T-cell (primary cell): Measurements from ENCODE around the gene WFDC2. TPM values are rescaled to one million over a fixed set of nuclear protein-coding genes. Genes with fewer than 3 reads are reported as not detected.

Experiments
- ATAC-seq, 4 experiments: fragments of 200-7000 bp in 3 of 4; fragments of 150-1000 bp in 1 of 4; cut with Tn5 transposase; replicated peaks in 1 of 4; 1 replicate in 3 of 4; 2 replicates in 1 of 4; pipeline ENCODE4 v1.10.0; 2021; ENCODE audit warnings: moderate library complexity in 3 of 4, mild to moderate bottlenecking in 2 of 4, moderate number of reproducible peaks in 1 of 4
- CTCF ChIA-PET, 2 donors: fragments of 300-600 bp; sonication (Branson Sonifier 250); formaldehyde crosslinking; loops; one replicate each; lab custom pipeline; 2022; ENCODE audit warnings: antibody characterized with exemption in 2 of 2; lab: Charles Lee
- POLR2A ChIA-PET, 2 donors: fragments of 300-600 bp; sonication (Branson Sonifier 250); formaldehyde crosslinking; loops; one replicate each; lab custom pipeline; 2022; ENCODE audit warnings: antibody characterized with exemption in 2 of 2; lab: Charles Lee
- DNase-seq, 35 experiments: peaks; one replicate each; pipeline versions ENCODE4 v3.0.0 to v3.0.0-alpha.2; 2013 to 2023
- H3K27ac ChIP-seq: one replicate; pipeline ENCODE4 v1.5.1; 2013; ENCODE audit warnings: low read length
- H3K27me3 ChIP-seq, 2 experiments: replicated peaks in 1 of 2; 1 replicate in 1 of 2; 2 replicates in 1 of 2; pipeline versions ENCODE4 v1.6.1 to v1.7.0; 2013; ENCODE audit warnings: low read length in 1 of 2, mixed read lengths in 1 of 2; ENCODE audit not compliant: control insufficient read depth in 2 of 2, insufficient read depth in 2 of 2; ENCODE audit errors: extremely low read depth in 1 of 2
- H3K36me3 ChIP-seq, 2 donors: 1 replicate in 1 of 2; 2 replicates in 1 of 2; pipeline versions ENCODE4 v1.6.1 to v1.7.0; 2013; ENCODE audit warnings: low read length in 1 of 2; ENCODE audit not compliant: control insufficient read depth in 2 of 2, insufficient read depth in 1 of 2; ENCODE audit errors: extremely low read depth in 1 of 2
- H3K4me1 ChIP-seq, 2 experiments: 1 replicate in 1 of 2; 2 replicates in 1 of 2; pipeline versions ENCODE4 v1.6.1 to v1.7.0; 2013; ENCODE audit warnings: low read length in 2 of 2, mixed read lengths in 1 of 2; ENCODE audit not compliant: insufficient read depth in 2 of 2, control insufficient read depth in 1 of 2; ENCODE audit errors: extremely low read depth in 1 of 2
- H3K4me3 ChIP-seq, 2 donors: 1 replicate in 1 of 2; 2 replicates in 1 of 2; pipeline versions ENCODE4 v1.5.1 to v1.7.0; 2013; ENCODE audit warnings: mild to moderate bottlenecking in 2 of 2, low read length in 1 of 2, moderate library complexity in 1 of 2; ENCODE audit not compliant: control insufficient read depth in 1 of 2; ENCODE audit errors: extremely low read depth in 1 of 2
- H3K9me3 ChIP-seq: 2 replicates; pipeline ENCODE4 v1.7.0; 2013
- H3K27ac Mint-ChIP-seq, 2 donors: one replicate each; pipeline ENCODE4 v1.8.0; 2020 to 2021; ENCODE audit warnings: mild to moderate bottlenecking in 2 of 2, mixed read lengths in 2 of 2
- H3K27me3 Mint-ChIP-seq, 2 donors: one replicate each; pipeline ENCODE4 v1.8.0; 2021 to 2022; ENCODE audit warnings: mixed read lengths in 2 of 2
- H3K36me3 Mint-ChIP-seq: one replicate; pipeline ENCODE4 v1.8.0; 2021; ENCODE audit warnings: mixed read lengths
- H3K4me1 Mint-ChIP-seq, 3 donors: one replicate each; pipeline ENCODE4 v1.8.0; 2020 to 2022; ENCODE audit warnings: mixed read lengths in 3 of 3, mild to moderate bottlenecking in 1 of 3
- H3K4me3 Mint-ChIP-seq, 3 donors: one replicate each; pipeline ENCODE4 v1.8.0; 2020 to 2022; ENCODE audit warnings: mild to moderate bottlenecking in 3 of 3, mixed read lengths in 3 of 3, moderate library complexity in 3 of 3
- H3K9me3 Mint-ChIP-seq, 3 donors: one replicate each; pipeline ENCODE4 v1.8.0; 2020 to 2022; ENCODE audit warnings: mixed read lengths in 3 of 3
- WGBS: methylation state at CpG from one replicate; pipeline ENCODE4 v1.1.5; 2013; ENCODE audit warnings: missing lambda C conversion rate; ENCODE audit not compliant: insufficient coverage; 5-methylcytosine and 5-hydroxymethylcytosine counted together
- total RNA-seq, 35 experiments: library from RNA in 6 of 35; stranded (reverse) in 6 of 35; fragments of 120-200 nt in 1 of 35; gene quantifications; one replicate each; pipeline versions ENCODE4 v1.2.1 to v1.2.4 and lab custom pipeline; 2013 to 2026

The WFDC2 gene
- total RNA-seq, 5 donors from 2014 or later (not counting 1 experiment from before 2014, with no cell fraction given): 0.56 to 1.7 TPM; not detected in 3

- Histone ChIP-seq H3K27me3 (peaks cover 3 to 25% of the 10 kb centered on the region in 2 experiments), H3K4me1 (no peaks in the 10 kb centered on the region), H3K36me3 (no peaks in the 10 kb centered on the region), H3K9me3 (no peaks in the 10 kb centered on the region), H3K4me3 (no peak overlapping the region), H3K27ac (no peak overlapping the region)
- Mint-ChIP-seq H3K9me3 (no peaks in the 10 kb centered on the region), H3K27me3 (peaks cover 26 to 38% of the 10 kb centered on the region in 2 donors), H3K27ac (no peak overlapping the region), H3K4me1 (no peaks in the 10 kb centered on the region), H3K36me3 (no peaks in the 10 kb centered on the region), H3K4me3 (no peak overlapping the region)
- WGBS: 80% methylated on average over 1 of the region's 1 CpG
- ChIA-PET POLR2A (no interaction called here), CTCF (interaction anchor here in 1 of 2 donors (0.6 kb wide), 1 partner anchor 37 kb away, joined by 4 read pairs; no protein-coding TSS in a partner anchor)
- ATAC-seq (no peak), DNase-seq (no peak)
Measured at GRCh38 chr20:45495501-45495941, 26.0 kb downstream of the WFDC2 start.

GRCh38 chr20:45496166-45496565 lies 26.6 kb downstream of the WFDC2 start:
- Histone ChIP-seq H3K36me3 (no peaks in the 10 kb centered on the region), H3K27me3 (peaks cover 3 to 27% of the 10 kb centered on the region in 2 experiments), H3K4me1 (no peaks in the 10 kb centered on the region), H3K9me3 (no peaks in the 10 kb centered on the region), H3K4me3 (no peak overlapping the region), H3K27ac (no peak overlapping the region)
- POLR2A ChIA-PET: no interaction called here
- H3K9me3 Mint-ChIP-seq: no peaks in the 10 kb centered on the region
- WGBS: 75% methylated on average over 2 of the region's 3 CpGs
- H3K4me3 Mint-ChIP-seq: no peak overlapping the region
- CTCF ChIA-PET: interaction anchor here (0.6 kb wide), 2 partner anchors 38 to 40 kb away, joined by 3 to 4 read pairs; no protein-coding TSS in a partner anchor
- peaks cover 29 to 42% of the 10 kb centered on the region in 2 donors for H3K27me3 Mint-ChIP-seq
- no peak for DNase-seq
- H3K27ac Mint-ChIP-seq: no peak overlapping the region
- no peak for ATAC-seq
- H3K36me3 Mint-ChIP-seq: no peaks in the 10 kb centered on the region
- H3K4me1 Mint-ChIP-seq: no peaks in the 10 kb centered on the region

- H3K27ac ChIP-seq: no peak overlapping the region
- H3K9me3 Mint-ChIP-seq: no peaks in the 10 kb centered on the region
- no peak overlapping the region for H3K27ac Mint-ChIP-seq
- no peaks in the 10 kb centered on the region for H3K36me3 ChIP-seq
- ChIA-PET CTCF (no interaction called here), POLR2A (interaction anchor here in 1 of 2 donors (0.5 kb wide), 1 partner anchor 40 kb away, joined by 7 read pairs; no protein-coding TSS in a partner anchor)
- DNase-seq (no peak), ATAC-seq (no peak)
- no peaks in the 10 kb centered on the region for H3K4me1 Mint-ChIP-seq
- 55% methylated on average over 2 of the region's 3 CpGs for WGBS
- H3K27me3 ChIP-seq: peaks cover 2 to 24% of the 10 kb centered on the region in 2 experiments
- H3K4me3 ChIP-seq: no peak overlapping the region
- no peaks in the 10 kb centered on the region for H3K9me3 ChIP-seq
- H3K27me3 Mint-ChIP-seq: peaks cover 28 to 48% of the 10 kb centered on the region in 2 donors
- H3K36me3 Mint-ChIP-seq: no peaks in the 10 kb centered on the region
- no peak overlapping the region for H3K4me3 Mint-ChIP-seq
- H3K4me1 ChIP-seq: no peaks in the 10 kb centered on the region
Measured at GRCh38 chr20:45497971-45498494, 28.5 kb downstream of the WFDC2 start.

- Histone ChIP-seq H3K4me1 (no peaks in the 10 kb centered on the region), H3K27me3 (peaks cover 2 to 29% of the 10 kb centered on the region in 2 experiments), H3K36me3 (no peaks in the 10 kb centered on the region), H3K9me3 (no peaks in the 10 kb centered on the region), H3K4me3 (no peak overlapping the region), H3K27ac (no peak overlapping the region)
- CTCF ChIA-PET: no interaction called here
- Mint-ChIP-seq H3K27ac (no peak overlapping the region), H3K27me3 (peaks cover 34 to 51% of the 10 kb centered on the region in 2 donors), H3K9me3 (no peaks in the 10 kb centered on the region), H3K4me3 (no peak overlapping the region), H3K4me1 (no peaks in the 10 kb centered on the region), H3K36me3 (no peaks in the 10 kb centered on the region)
- POLR2A ChIA-PET: no interaction called here
- DNase-seq: no peak
- 54% methylated on average over 3 of the region's 6 CpGs for WGBS
- ATAC-seq: no peak
Measured at GRCh38 chr20:45500022-45500421, 30.5 kb downstream of the WFDC2 start.

- DNase-seq: no peak
- ChIA-PET POLR2A (no interaction called here), CTCF (no interaction called here)
- Histone ChIP-seq H3K27me3 (peaks cover 2 to 25% of the 10 kb centered on the region in 2 experiments), H3K4me1 (no peaks in the 10 kb centered on the region), H3K27ac (no peak overlapping the region), H3K36me3 (no peaks in the 10 kb centered on the region), H3K9me3 (no peaks in the 10 kb centered on the region), H3K4me3 (no peak overlapping the region)
- H3K36me3 Mint-ChIP-seq: no peaks in the 10 kb centered on the region
- no peak for ATAC-seq
- WGBS: no CpG with 5 or more reads among the region's 1 CpG
- peaks cover 43 to 49% of the 10 kb centered on the region in 2 donors for H3K27me3 Mint-ChIP-seq
- H3K4me1 Mint-ChIP-seq: no peaks in the 10 kb centered on the region
- no peaks in the 10 kb centered on the region for H3K9me3 Mint-ChIP-seq
- H3K4me3 Mint-ChIP-seq: no peak overlapping the region
- no peak overlapping the region for H3K27ac Mint-ChIP-seq
Measured at GRCh38 chr20:45501600-45501999, 32.0 kb downstream of the WFDC2 start.

GRCh38 chr20:45502561-45502960 lies 33.0 kb downstream of the WFDC2 start:
- no peak for ATAC-seq
- no peaks in the 10 kb centered on the region for H3K4me1 ChIP-seq
- H3K27ac Mint-ChIP-seq: no peak overlapping the region
- ChIA-PET CTCF (interaction anchor here in 1 of 2 donors (0.6 kb wide), 1 partner anchor 1697 kb away, joined by 3 read pairs; no protein-coding TSS in a partner anchor), POLR2A (interaction anchor here in 1 of 2 donors (0.6 kb wide), 1 partner anchor 133 kb away, joined by 5 read pairs; no protein-coding TSS in a partner anchor)
- H3K36me3 ChIP-seq: no peaks in the 10 kb centered on the region
- peaks cover 2 to 22% of the 10 kb centered on the region in 2 experiments for H3K27me3 ChIP-seq
- no peak for DNase-seq
- no peak overlapping the region for H3K4me3 ChIP-seq
- H3K9me3 Mint-ChIP-seq: no peaks in the 10 kb centered on the region
- no peak overlapping the region for H3K27ac ChIP-seq
- WGBS: no CpG with 5 or more reads among the region's 1 CpG
- peaks cover 43 to 55% of the 10 kb centered on the region in 2 donors for H3K27me3 Mint-ChIP-seq
- H3K4me3 Mint-ChIP-seq: no peak overlapping the region
- H3K36me3 Mint-ChIP-seq: no peaks in the 10 kb centered on the region
- H3K9me3 ChIP-seq: no peaks in the 10 kb centered on the region
- H3K4me1 Mint-ChIP-seq: peaks cover 0 to 2% (median 0%) of the 10 kb centered on the region in 3 donors
